K562 (cell line): ENCODE results near the gene KCNK4. TPM values are rescaled to one million over a fixed set of nuclear protein-coding genes. Genes with fewer than 3 reads are reported as not detected.
A peak's percentile ranks its signal among the peaks of the same experiment; 100 is the strongest.

Experiments used
- ATAC-seq: fragments of 200-7000 bp; cut with Tn5 transposase; 3 replicates; pipeline ENCODE4 v1.9.1; 2020; ENCODE audit warnings: moderate library complexity
- BruUV-seq: library from RNA; stranded (reverse); fragments of 400-500 nt; replicated peaks from 2 replicates; lab custom pipeline; 2021; lab: Mats Ljungman, UMichigan
- CTCF ChIA-PET: fragments of 300-600 bp; formaldehyde crosslinking; extraction: SDS; loops from one replicate; lab custom pipeline; 2021; ENCODE audit warnings: low intra/inter-chr PET ratio; lab: Yijun Ruan, JAX
- POLR2A ChIA-PET: fragments of 300-600, 350-650 bp; sonication (Branson Sonifier 250); formaldehyde crosslinking; extraction: SDS; loops from one replicate; lab custom pipeline; 2021; ENCODE audit warnings: antibody characterized with exemption, inconsistent platforms; lab: Yijun Ruan, JAX
- DNase-seq, 4 experiments: peaks; one replicate each; pipeline versions ENCODE4 v3.0.0 to v3.0.0-alpha.2; 2011 to 2018; ENCODE audit warnings: low spot score in 3 of 4, mixed read lengths in 3 of 4; ENCODE audit errors: extremely low read depth in 1 of 4
- FAIRE-seq: peaks from 2 replicates; lab custom pipeline; 2011; peaks lifted over from hg19 to GRCh38; lab: Jason Lieb, UNC
- H2AFZ ChIP-seq: 2 replicates; pipeline ENCODE4 v1.6.0; 2011; ENCODE audit warnings: low read depth, low read length, control low read depth, inconsistent platforms
- H3K27ac ChIP-seq: fragments of 200-600 bp; 3 replicates; pipeline ENCODE4 v1.8.0; 2011; ENCODE audit warnings: low read depth, mild to moderate bottlenecking, control low read depth, inconsistent platforms, low read length, moderate library complexity, mixed read lengths; ENCODE audit errors: extremely low read depth
- H3K27me3 ChIP-seq, 2 experiments: fragments of 300-600 bp in 1 of 2; 2 replicates in 1 of 2; 3 replicates in 1 of 2; pipeline versions ENCODE4 v1.6.0 to v1.8.0; 2011; ENCODE audit warnings: inconsistent platforms in 2 of 2, low read length in 2 of 2, mild to moderate bottlenecking in 1 of 2, mixed read lengths in 1 of 2, moderate library complexity in 1 of 2; ENCODE audit not compliant: control insufficient read depth in 2 of 2, insufficient read depth in 2 of 2
- H3K36me3 ChIP-seq: fragments of 300-600 bp; 3 replicates; pipeline ENCODE4 v1.8.0; 2011; ENCODE audit warnings: mild to moderate bottlenecking, low read length, inconsistent platforms; ENCODE audit not compliant: control insufficient read depth, insufficient read depth
- H3K4me1 ChIP-seq, 2 experiments: fragments of 200-600 bp in 1 of 2; replicated peaks in 1 of 2; 2 replicates in 1 of 2; 3 replicates in 1 of 2; pipeline versions ENCODE4 v1.5.1 to v1.8.0; 2011; ENCODE audit warnings: inconsistent platforms in 2 of 2, low read length in 2 of 2, mild to moderate bottlenecking in 1 of 2, mixed read lengths in 1 of 2, moderate library complexity in 1 of 2; ENCODE audit not compliant: control insufficient read depth in 2 of 2, insufficient read depth in 2 of 2
- H3K4me2 ChIP-seq: 2 replicates; pipeline ENCODE4 v1.6.1; 2011; ENCODE audit warnings: low read length, control low read depth, inconsistent platforms, mixed read lengths; ENCODE audit not compliant: insufficient read depth
- H3K4me3 ChIP-seq: fragments of 200-600 bp; sonication (generic), shearing (Covaris generic); 2 replicates; pipeline ENCODE4 v1.5.1; 2016; ENCODE audit warnings: control low read depth, inconsistent platforms
- H3K79me2 ChIP-seq: fragments of 200-600 bp; 3 replicates; pipeline ENCODE4 v1.8.0; 2011; ENCODE audit warnings: low read length, inconsistent platforms; ENCODE audit not compliant: control insufficient read depth, insufficient read depth
- H3K9ac ChIP-seq, 2 experiments: 2 replicates each; pipeline versions ENCODE4 v1.6.0 to v1.6.1; 2011; ENCODE audit warnings: low read depth in 2 of 2, low read length in 2 of 2, control low read depth in 1 of 2, inconsistent platforms in 1 of 2, mild to moderate bottlenecking in 1 of 2, mixed read lengths in 1 of 2; ENCODE audit not compliant: insufficient read depth in 1 of 2
- H3K9me1 ChIP-seq: one replicate; pipeline ENCODE4 v1.6.0; 2011; ENCODE audit warnings: inconsistent platforms, mild to moderate bottlenecking, low read length, moderate library complexity; ENCODE audit not compliant: control insufficient read depth, insufficient read depth
- H3K9me3 ChIP-seq: replicated peaks from 2 replicates; pipeline ENCODE4 v1.5.1; 2011; ENCODE audit warnings: low read depth, low read length, inconsistent platforms; ENCODE audit not compliant: control insufficient read depth, insufficient read depth
- H4K20me1 ChIP-seq: replicated peaks from 2 replicates; pipeline ENCODE4 v1.6.1; 2011; ENCODE audit warnings: low read length, inconsistent platforms, mixed read lengths; ENCODE audit not compliant: control insufficient read depth, insufficient read depth
- BCOR ChIP-seq: fragments of 450-650 bp; IDR thresholded peaks from 2 replicates; pipeline ENCODE4 v1.6.1; 2016
- E2F1 ChIP-seq: sonication (generic); formaldehyde crosslinking; IDR thresholded peaks from 2 replicates; pipeline ENCODE4 v1.8.1; 2023; ENCODE audit warnings: mild to moderate bottlenecking, missing genetic modification reagents, moderate library complexity
- FOXA1 ChIP-seq: fragments of 450-650 bp; IDR thresholded peaks from 2 replicates; pipeline ENCODE4 v1.6.1; 2016; ENCODE audit warnings: mild to moderate bottlenecking, borderline replicate concordance
- KDM4B ChIP-seq, 2 experiments: fragments of 450-650 bp in 1 of 2; sonication (generic) in 1 of 2; IDR thresholded peaks; 2 replicates each; pipeline ENCODE4 v1.6.1; 2016 to 2017; ENCODE audit warnings: borderline replicate concordance in 2 of 2, antibody characterized with exemption in 1 of 2, low read depth in 1 of 2, mild to moderate bottlenecking in 1 of 2
- POLR2AphosphoS2 ChIP-seq: IDR thresholded peaks from 2 replicates; pipeline ENCODE4 v1.6.1; 2012; ENCODE audit warnings: low read length, improper control_type of control experiment
- POLR2G ChIP-seq: fragments of 200-400 bp; formaldehyde crosslinking; IDR thresholded peaks from 2 replicates; pipeline ENCODE4 v1.6.1; 2017; ENCODE audit warnings: low read depth, mild to moderate bottlenecking, antibody characterized with exemption, low read length, moderate library complexity
- RBFOX2 ChIP-seq: fragments of 200-400 bp; formaldehyde crosslinking; IDR thresholded peaks from 2 replicates; pipeline ENCODE4 v1.6.1; 2017; ENCODE audit warnings: low read depth, mild to moderate bottlenecking, low read length, moderate library complexity
- TBL1XR1 ChIP-seq, 2 experiments: IDR thresholded peaks; 2 replicates each; pipeline ENCODE4 v1.6.1; 2012; ENCODE audit warnings: improper control_type of control experiment in 2 of 2, low read length in 2 of 2, mild to moderate bottlenecking in 1 of 2
- TBP ChIP-seq: optimal IDR thresholded peaks from 2 replicates; pipeline ENCODE3; 2011; ENCODE audit warnings: low read depth, low read length, improper control_type of control experiment
- TCF7L2 ChIP-seq: fragments of 150-350 bp; IDR thresholded peaks from 2 replicates; pipeline ENCODE4 v1.6.1; 2016; ENCODE audit warnings: low read depth, mild to moderate bottlenecking, low read length, moderate library complexity
- XRCC4 ChIP-seq: IDR thresholded peaks from one replicate; pipeline ENCODE4 v1.6.1; 2011; ENCODE audit not compliant: insufficient read depth, insufficient read length; ENCODE audit errors: extremely low read depth
- YY1 ChIP-seq, 3 experiments: IDR thresholded peaks; 2 replicates each; pipeline ENCODE4 v1.6.1; 2011; ENCODE audit warnings: low read length in 2 of 3, mild to moderate bottlenecking in 2 of 3, moderate library complexity in 2 of 3, borderline replicate concordance in 1 of 3, control low read depth in 1 of 3, low read depth in 1 of 3; ENCODE audit not compliant: insufficient read depth in 3 of 3, insufficient replicate concordance in 2 of 3, control insufficient read depth in 1 of 3, insufficient read length in 1 of 3; ENCODE audit errors: extremely low read depth in 1 of 3
- ZBTB7A ChIP-seq: IDR thresholded peaks from 2 replicates; pipeline ENCODE4 v1.6.1; 2011; ENCODE audit warnings: low read depth, mild to moderate bottlenecking, low read length, moderate library complexity, borderline replicate concordance; ENCODE audit not compliant: control insufficient read depth
- WGBS: fragments of 100-300 bp; shearing (Covaris generic); methylation state at CpG from one replicate; pipeline ENCODE4 v1.1.6; 2016; ENCODE audit warnings: low coverage, mixed read lengths; ENCODE audit not compliant: insufficient coverage; ENCODE audit errors: missing lambda C conversion rate; 5-methylcytosine and 5-hydroxymethylcytosine counted together
- in situ Hi-C: fragments of 300-500 bp; cut with MboI; formaldehyde crosslinking; loops from 4 replicates; pipeline ENCODE4 v1.15.0; 2018; ENCODE audit warnings: inconsistent platforms, mixed read lengths
- intact Hi-C: fragments of 100-400 bp; cut with micrococcal nuclease; formaldehyde crosslinking; loops from 2 replicates; pipeline ENCODE4 v1.14.2; 2022
- polyA plus RNA-seq, 8 experiments: library from polyadenylated mRNA; depleted of rRNA in 4 of 8; stranded (reverse) in 5 of 8; unstranded in 3 of 8; fragments of >200 nt; fragmentation: Nextera tagmentation in 2 of 8; fragmentation: Illumina TruSeq in 1 of 8; extraction: Ambion mirVana in 2 of 8; extraction: Trizol in 1 of 8; gene quantifications; 2 replicates each; pipeline versions ENCODE4 v1.2.1 to v1.2.3, GENCODE V29; 2011 to 2014; ENCODE audit warnings: inconsistent platforms in 1 of 8, missing spikeins in 1 of 8
- total RNA-seq, 7 experiments: library from RNA; depleted of rRNA in 6 of 7; stranded (reverse); fragments of >200 nt in 6 of 7; fragmentation: Illumina TruSeq in 2 of 7; extraction: Trizol in 2 of 7; gene quantifications; 2 replicates each; pipeline versions ENCODE4 v1.2.1 to v1.2.3, GENCODE V29; 2011 to 2021; ENCODE audit warnings: low replicate concordance in 1 of 7
- TF ChIP-seq, protein P1 (sequence below): sonication (generic); formaldehyde crosslinking; IDR thresholded peaks from 2 replicates; pipeline ENCODE4 v1.8.0; 2022; ENCODE audit warnings: mild to moderate bottlenecking, missing genetic modification reagents
- TF ChIP-seq, protein P2 (sequence below): fragments of 450-650 bp; IDR thresholded peaks from one replicate; pipeline ENCODE4 v1.6.1; 2018; ENCODE audit warnings: mild to moderate bottlenecking, moderate library complexity; ENCODE audit not compliant: partially characterized antibody

The KCNK4 gene
- total and polyA plus RNA-seq, 9 of the 15 experiments (the other 6 are each of a cell fraction or from before 2014, with no cell fraction given), result not detected

DNA sequence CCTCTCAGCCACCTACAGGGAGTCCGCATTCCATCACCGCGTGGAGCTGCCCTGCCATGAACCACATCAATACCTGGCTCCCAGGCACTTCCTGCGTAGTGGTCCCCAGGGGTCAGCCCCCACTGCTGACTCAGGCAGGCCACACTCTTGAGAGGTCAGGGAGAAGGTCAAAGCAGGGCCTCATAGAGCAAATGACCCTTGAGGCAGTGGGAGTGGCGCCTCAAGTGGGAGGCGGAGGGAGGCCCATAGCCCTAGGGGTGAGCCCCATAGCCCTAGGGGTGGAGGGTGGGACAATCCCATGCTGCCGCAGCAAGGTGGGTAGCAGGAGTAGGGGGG is 31.8 kb downstream of the KCNK4 start:
- ATAC-seq (peak; percentile 32), DNase-seq (peak; percentile 42 to 58 (median 44)), FAIRE-seq (peak; percentile 42)
- no peaks in the 10 kb centered on the region for H4K20me1 ChIP-seq
- no peaks in the 10 kb centered on the region for H3K9me3 ChIP-seq
- peaks cover 10 to 41% of the 10 kb centered on the region in 2 experiments; a peak in 4 of 5 replicates for H3K4me1 ChIP-seq
- peak overlapping the region in 1 of 2 experiments; percentile 87; a peak in 2 of 4 replicates for H3K9ac ChIP-seq
- H3K79me2 ChIP-seq, result peaks cover 18% of the 10 kb centered on the region
- in situ Hi-C loops, result no loop called here
- H3K4me2 ChIP-seq, result no peak overlapping the region; the same call in 1 of the 2 replicates
- 57% methylated on average over 7 of the region's 7 CpGs for WGBS
- no peaks in the 10 kb centered on the region for H3K27me3 ChIP-seq
- ChIA-PET CTCF (no interaction called here), POLR2A (interaction anchor here (0.5 to 1.2 kb wide), 5 partner anchors 8 to 661 kb away, joined by 3 to 15 read pairs (median 3); no protein-coding TSS in a partner anchor)
- H3K4me3 ChIP-seq, result no peak overlapping the region
- peaks cover 26% of the 10 kb centered on the region; the same call in 1 of the 3 replicates for H3K36me3 ChIP-seq
- no peaks in the 10 kb centered on the region for H3K9me1 ChIP-seq
- no peak overlapping the region for H2AFZ ChIP-seq
- no TSS peak for BruUV-seq
- H3K27ac ChIP-seq, result no peak overlapping the region
- intact Hi-C loops, result no loop called here
- TF ChIP-seq POLR2AphosphoS2 (peak; percentile 69; the same call in 1 of the 2 replicates), E2F1 (CRISPR knock-in tag) (no peak), POLR2G (peak; percentile 40), TBP (no peak), TCF7L2 (no peak), BCOR (no peak), TBL1XR1 (IDR thresholded peaks at IDR 0.05; ENCODE audit: low read length in 2 of 2) (no peak), KDM4B (IDR thresholded peaks at IDR 0.05; ENCODE audit: borderline replicate concordance in 2 of 2, low read depth in 1 of 2) (no peak), YY1 (IDR thresholded peaks at IDR 0.05; ENCODE audit: borderline replicate concordance in 1 of 3, control insufficient read depth in 1 of 3, extremely low read depth in 1 of 3, insufficient read depth in 3 of 3, insufficient read length in 1 of 3, insufficient replicate concordance in 2 of 3, low read depth in 1 of 3, low read length in 2 of 3) (no peak), RBFOX2 (peak; percentile 55; the same call in 1 of the 2 replicates), XRCC4 (no peak), FOXA1 (no peak), ZBTB7A (peak; percentile 82)
- TF ChIP-seq, protein P1, sequence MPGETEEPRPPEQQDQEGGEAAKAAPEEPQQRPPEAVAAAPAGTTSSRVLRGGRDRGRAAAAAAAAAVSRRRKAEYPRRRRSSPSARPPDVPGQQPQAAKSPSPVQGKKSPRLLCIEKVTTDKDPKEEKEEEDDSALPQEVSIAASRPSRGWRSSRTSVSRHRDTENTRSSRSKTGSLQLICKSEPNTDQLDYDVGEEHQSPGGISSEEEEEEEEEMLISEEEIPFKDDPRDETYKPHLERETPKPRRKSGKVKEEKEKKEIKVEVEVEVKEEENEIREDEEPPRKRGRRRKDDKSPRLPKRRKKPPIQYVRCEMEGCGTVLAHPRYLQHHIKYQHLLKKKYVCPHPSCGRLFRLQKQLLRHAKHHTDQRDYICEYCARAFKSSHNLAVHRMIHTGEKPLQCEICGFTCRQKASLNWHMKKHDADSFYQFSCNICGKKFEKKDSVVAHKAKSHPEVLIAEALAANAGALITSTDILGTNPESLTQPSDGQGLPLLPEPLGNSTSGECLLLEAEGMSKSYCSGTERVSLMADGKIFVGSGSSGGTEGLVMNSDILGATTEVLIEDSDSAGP (CRISPR knock-in tag), result no peak
- TF ChIP-seq, protein P2, sequence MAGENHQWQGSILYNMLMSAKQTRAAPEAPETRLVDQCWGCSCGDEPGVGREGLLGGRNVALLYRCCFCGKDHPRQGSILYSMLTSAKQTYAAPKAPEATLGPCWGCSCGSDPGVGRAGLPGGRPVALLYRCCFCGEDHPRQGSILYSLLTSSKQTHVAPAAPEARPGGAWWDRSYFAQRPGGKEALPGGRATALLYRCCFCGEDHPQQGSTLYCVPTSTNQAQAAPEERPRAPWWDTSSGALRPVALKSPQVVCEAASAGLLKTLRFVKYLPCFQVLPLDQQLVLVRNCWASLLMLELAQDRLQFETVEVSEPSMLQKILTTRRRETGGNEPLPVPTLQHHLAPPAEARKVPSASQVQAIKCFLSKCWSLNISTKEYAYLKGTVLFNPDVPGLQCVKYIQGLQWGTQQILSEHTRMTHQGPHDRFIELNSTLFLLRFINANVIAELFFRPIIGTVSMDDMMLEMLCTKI, result no peak
